DMS 273 (cell line): ENCODE data around the gene JMJD8.
A peak's percentile ranks its signal among the peaks of the same experiment; 100 is the strongest.

Experiments used
- DNase-seq: peaks from one replicate; lab custom pipeline; 2025; ENCODE audit not compliant: unreplicated experiment; lab: John Stamatoyannopoulos, UW

The JMJD8 gene

GRCh38 chr16:644556-644955 lies 39.6 kb downstream of the JMJD8 start:
- DNase-seq: no peak

GRCh38 chr16:643050-643368 lies 41.1 kb downstream of the JMJD8 start:
- no peak for DNase-seq

GRCh38 chr16:642189-643049 lies 41.7 kb downstream of the JMJD8 start:
- peak; percentile 73 for DNase-seq

GRCh38 chr16:641326-642188 lies 42.6 kb downstream of the JMJD8 start, which contains the start of gene MCRIP2:
MCRIP2 (plus strand) TSS chr16:641828; CDS start chr16:641992, 164 bp downstream.
- DNase-seq: peak; percentile 93

- DNase-seq: no peak
Observed at GRCh38 chr16:640614-641013, 43.5 kb downstream of the JMJD8 start.

GRCh38 chr16:638836-639235 lies 45.3 kb downstream of the JMJD8 start:
- DNase-seq: no peak

GRCh38 chr16:638034-638543 lies 46.0 kb downstream of the JMJD8 start:
- no peak for DNase-seq

- peak; percentile 58 for DNase-seq
Observed at GRCh38 chr16:637081-638018, 46.8 kb downstream of the JMJD8 start.

GRCh38 chr16:636206-637080 lies 47.7 kb downstream of the JMJD8 start, which contains the start of gene METTL26:
METTL26 (minus strand) TSS chr16:636305; CDS start chr16:636290, 15 bp downstream.
- DNase-seq: peak; percentile 97

GRCh38 chr16:635573-636205 lies 48.4 kb downstream of the JMJD8 start:
- no peak for DNase-seq

GRCh38 chr16:634996-635395 lies 49.1 kb downstream of the JMJD8 start:
- DNase-seq: no peak

GRCh38 chr16:634051-634670 lies 50.0 kb downstream of the JMJD8 start:
- no peak for DNase-seq

- DNase-seq: no peak
Observed at GRCh38 chr16:633336-634050, 50.6 kb downstream of the JMJD8 start.

GRCh38 chr16:632486-633335 lies 51.4 kb downstream of the JMJD8 start:
- no peak for DNase-seq

GRCh38 chr16:631808-632358 lies 52.3 kb downstream of the JMJD8 start:
- DNase-seq: no peak
